Choroid plexus epithelial cell (primary cell): ENCODE data around the gene TNFRSF18.
A peak's percentile ranks its signal among the peaks of the same experiment; 100 is the strongest.

Source experiments
- DNase-seq: peaks from one replicate; pipeline ENCODE4 v3.0.0-alpha.2; 2010; ENCODE audit warnings: low read depth
- H3K4me3 ChIP-seq: 2 replicates; pipeline ENCODE4 v1.5.1; 2011; ENCODE audit warnings: low read depth, mild to moderate bottlenecking, control low read depth, low read length, moderate library complexity
- CTCF ChIP-seq: conservative IDR thresholded peaks from 2 replicates; pipeline ENCODE4 v1.5.1; 2011; ENCODE audit warnings: low read depth, mild to moderate bottlenecking, control low read depth, inconsistent platforms, low read length, moderate library complexity

TNFRSF18 gene

GRCh38 chr1:1160281-1160930, 46.0 kb downstream of the TNFRSF18 start:
- TF ChIP-seq CTCF = no peak
- no peak overlapping the region for H3K4me3 ChIP-seq
- DNase-seq = no peak

- peak overlapping the region; percentile 59 for H3K4me3 ChIP-seq
- peak; percentile 16 for DNase-seq
- TF ChIP-seq CTCF = no peak
Observed at GRCh38 chr1:1157914-1158710, 48.3 kb downstream of the TNFRSF18 start.

- H3K4me3 ChIP-seq = peak overlapping the region; percentile 59
- DNase-seq = peak; percentile 88
- no peak for TF ChIP-seq CTCF
Observed at GRCh38 chr1:1157426-1157913, 48.9 kb downstream of the TNFRSF18 start.

- no peak for DNase-seq
- H3K4me3 ChIP-seq = no peak overlapping the region
- no peak for TF ChIP-seq CTCF
Observed at GRCh38 chr1:1157033-1157365, 49.4 kb downstream of the TNFRSF18 start.

GRCh38 chr1:1156140-1157032, 50.0 kb downstream of the TNFRSF18 start:
- DNase-seq = no peak
- H3K4me3 ChIP-seq = no peak overlapping the region
- no peak for TF ChIP-seq CTCF

GRCh38 chr1:1155258-1155657, 51.1 kb downstream of the TNFRSF18 start:
- TF ChIP-seq CTCF = no peak
- DNase-seq = no peak

More at GRCh38 chr1:1155258-1155657, 51.1 kb downstream of the TNFRSF18 start:
- H3K4me3 ChIP-seq = no peak overlapping the region
